Measurements from ENCODE around the gene VEZT.

DNA sequence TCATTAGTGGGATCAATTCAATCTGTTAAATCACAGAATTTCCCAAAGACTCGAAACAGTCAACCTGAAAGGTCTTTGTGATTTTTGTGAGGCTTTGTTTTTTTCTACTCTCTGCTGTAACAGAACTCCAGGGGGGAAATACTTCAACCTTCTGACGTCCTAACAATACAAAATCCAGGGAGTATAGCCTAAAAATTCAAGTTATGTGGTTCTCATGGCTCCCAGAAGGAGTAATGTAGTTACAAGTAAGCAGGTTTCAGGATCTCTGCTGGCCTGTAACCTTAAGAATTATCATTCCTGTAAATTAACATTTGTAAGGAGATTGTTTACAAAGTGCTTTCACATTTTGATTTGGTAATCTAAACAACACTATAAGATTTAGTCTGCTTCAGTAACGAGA lies 39.9 kb downstream of the VEZT start:
- TF ChIP-seq CTCF (IDR thresholded peaks at IDR 0.05; ENCODE audit: low read depth, low read length, missing input control) (no peak), REST (IDR thresholded peaks at IDR 0.05) (no peak), ZBTB33 (IDR thresholded peaks at IDR 0.05) (no peak), YY1 (IDR thresholded peaks at IDR 0.05) (no peak), SP1 (IDR thresholded peaks at IDR 0.05) (no peak), RXRA (IDR thresholded peaks at IDR 0.05) (no peak), FOXA1 (IDR thresholded peaks at IDR 0.05) (no peak), TAF1 (conservative IDR thresholded peaks at IDR 0.05) (no peak)
- TF ChIP-seq, protein P1, sequence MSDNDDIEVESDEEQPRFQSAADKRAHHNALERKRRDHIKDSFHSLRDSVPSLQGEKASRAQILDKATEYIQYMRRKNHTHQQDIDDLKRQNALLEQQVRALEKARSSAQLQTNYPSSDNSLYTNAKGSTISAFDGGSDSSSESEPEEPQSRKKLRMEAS (IDR thresholded peaks at IDR 0.05) = no peak

All from liver (tissue), 3 donors.